KMS-11 (cell line): ENCODE measurements around the gene SLC7A9.
A peak's percentile ranks its signal among the peaks of the same experiment; 100 is the strongest.

ENCODE experiments used
- H2AFZ ChIP-seq: fragments of 200-600 bp; sonication (generic); 2 replicates; pipeline ENCODE4 v1.6.1; 2016; ENCODE audit warnings: antibody characterized with exemption, mixed run types, low read depth
- H3K27ac ChIP-seq: fragments of 200-600 bp; sonication (generic); 2 replicates; pipeline ENCODE4 v1.6.1; 2016; ENCODE audit warnings: mild to moderate bottlenecking, mixed run types
- H3K27me3 ChIP-seq: fragments of 200-600 bp; sonication (generic); 2 replicates; pipeline ENCODE4 v1.6.1; 2017; ENCODE audit warnings: mild to moderate bottlenecking, low read depth, mixed run types, moderate library complexity; ENCODE audit not compliant: insufficient read depth
- H3K36me3 ChIP-seq: fragments of 200-600 bp; sonication (generic); 2 replicates; pipeline ENCODE4 v1.6.1; 2017; ENCODE audit warnings: mild to moderate bottlenecking, mixed run types; ENCODE audit not compliant: insufficient read depth
- H3K4me1 ChIP-seq: fragments of 200-600 bp; sonication (generic); 2 replicates; pipeline ENCODE4 v1.6.1; 2016; ENCODE audit warnings: mild to moderate bottlenecking, low read depth, mixed run types; ENCODE audit not compliant: poor library complexity, severe bottlenecking
- H3K4me2 ChIP-seq: fragments of 200-600 bp; sonication (generic); 2 replicates; pipeline ENCODE4 v1.7.0; 2016; ENCODE audit warnings: mild to moderate bottlenecking, mixed run types
- H3K4me3 ChIP-seq: fragments of 200-600 bp; sonication (generic); IDR thresholded peaks from 2 replicates; pipeline ENCODE4 v1.6.1; 2017; ENCODE audit warnings: low read depth, low read length, mixed read lengths; ENCODE audit not compliant: insufficient read depth
- H3K79me2 ChIP-seq: fragments of 200-600 bp; sonication (generic); 2 replicates; pipeline ENCODE4 v1.6.1; 2016; ENCODE audit warnings: low read depth, mixed run types; ENCODE audit not compliant: insufficient read depth
- H3K9ac ChIP-seq: fragments of 200-600 bp; sonication (generic); 2 replicates; pipeline ENCODE4 v1.6.1; 2016; ENCODE audit warnings: mild to moderate bottlenecking, mixed run types
- H4K20me1 ChIP-seq: fragments of 200-600 bp; sonication (generic); 2 replicates; pipeline ENCODE4 v1.6.1; 2016; ENCODE audit warnings: mild to moderate bottlenecking, mixed run types; ENCODE audit not compliant: insufficient read depth
- CTCF ChIP-seq: fragments of 200-600 bp; sonication (generic); conservative IDR thresholded peaks from 2 replicates; pipeline ENCODE4 v1.6.1; 2017; ENCODE audit warnings: low read depth, mild to moderate bottlenecking, antibody characterized with exemption, low read length, moderate library complexity, mixed read lengths

SLC7A9 gene

GRCh38 chr19:32914879-32915660 is 45.5 kb upstream of the SLC7A9 start:
- Histone ChIP-seq H3K36me3 (no peaks in the 10 kb centered on the region), H3K9ac (no peak overlapping the region), H3K4me3 (no peak overlapping the region), H3K4me1 (peaks cover 24% of the 10 kb centered on the region), H2AFZ (no peak overlapping the region), H4K20me1 (no peaks in the 10 kb centered on the region), H3K27ac (no peak overlapping the region), H3K79me2 (no peaks in the 10 kb centered on the region), H3K27me3 (no peaks in the 10 kb centered on the region), H3K4me2 (peak overlapping the region; percentile 10; the same call in 1 of the 2 replicates)
- no peak for TF ChIP-seq CTCF

- H3K27ac ChIP-seq = no peak overlapping the region
- no peak for TF ChIP-seq CTCF
- H3K4me2 ChIP-seq = no peak overlapping the region
- H3K4me1 ChIP-seq = peaks cover 24% of the 10 kb centered on the region
- no peaks in the 10 kb centered on the region for H3K79me2 ChIP-seq
- H2AFZ ChIP-seq = no peak overlapping the region
- H3K36me3 ChIP-seq = no peaks in the 10 kb centered on the region
- H3K4me3 ChIP-seq = no peak overlapping the region
- no peak overlapping the region for H3K9ac ChIP-seq
- no peaks in the 10 kb centered on the region for H3K27me3 ChIP-seq
- H4K20me1 ChIP-seq = no peaks in the 10 kb centered on the region
Measured at GRCh38 chr19:32911467-32911866, 41.9 kb upstream of the SLC7A9 start.

- Histone ChIP-seq H3K4me2 (no peak overlapping the region), H3K27ac (no peak overlapping the region), H2AFZ (no peak overlapping the region), H3K27me3 (no peaks in the 10 kb centered on the region), H4K20me1 (no peaks in the 10 kb centered on the region), H3K4me3 (no peak overlapping the region), H3K4me1 (peaks cover 21% of the 10 kb centered on the region), H3K36me3 (no peaks in the 10 kb centered on the region), H3K9ac (no peak overlapping the region), H3K79me2 (no peaks in the 10 kb centered on the region)
- TF ChIP-seq CTCF = no peak
Measured at GRCh38 chr19:32910874-32911273, 41.3 kb upstream of the SLC7A9 start.

GRCh38 chr19:32910094-32910493 is 40.5 kb upstream of the SLC7A9 start:
- H3K4me2 ChIP-seq = no peak overlapping the region
- no peaks in the 10 kb centered on the region for H3K36me3 ChIP-seq
- H3K4me1 ChIP-seq = peaks cover 13% of the 10 kb centered on the region
- H4K20me1 ChIP-seq = no peaks in the 10 kb centered on the region
- no peaks in the 10 kb centered on the region for H3K27me3 ChIP-seq
- H3K9ac ChIP-seq = no peak overlapping the region
- H3K27ac ChIP-seq = no peak overlapping the region
- H3K4me3 ChIP-seq = no peak overlapping the region
- no peak for TF ChIP-seq CTCF
- H2AFZ ChIP-seq = no peak overlapping the region
- H3K79me2 ChIP-seq = no peaks in the 10 kb centered on the region
